Skeletal muscle tissue (tissue), 4 donors: ENCODE results near the gene USP46. TPM values are rescaled to one million over a fixed set of nuclear protein-coding genes. Genes with fewer than 3 reads are reported as not detected.

Experiments used
- H3K27ac ChIP-seq: one replicate; pipeline ENCODE4 v1.7.0; 2013; ENCODE audit warnings: mild to moderate bottlenecking, low read depth, low read length, inconsistent platforms
- H3K27me3 ChIP-seq, 3 donors: one replicate each; pipeline ENCODE4 v1.7.0; 2013; ENCODE audit warnings: low read length in 3 of 3; ENCODE audit not compliant: control insufficient read depth in 3 of 3, insufficient read depth in 3 of 3
- H3K36me3 ChIP-seq, 3 donors: one replicate each; pipeline ENCODE4 v1.7.0; 2013; ENCODE audit warnings: low read length in 3 of 3; ENCODE audit not compliant: control insufficient read depth in 3 of 3, insufficient read depth in 3 of 3
- H3K4me1 ChIP-seq, 3 donors: one replicate each; pipeline ENCODE4 v1.7.0; 2013; ENCODE audit warnings: low read length in 3 of 3, mild to moderate bottlenecking in 3 of 3; ENCODE audit not compliant: control insufficient read depth in 3 of 3, insufficient read depth in 3 of 3
- H3K4me3 ChIP-seq, 3 donors: one replicate each; pipeline ENCODE4 v1.7.0; 2013; ENCODE audit warnings: low read length in 3 of 3
- H3K9ac ChIP-seq, 3 donors: one replicate each; pipeline ENCODE4 v1.7.0; 2013; ENCODE audit warnings: low read length in 3 of 3, mild to moderate bottlenecking in 3 of 3, moderate library complexity in 2 of 3, low read depth in 1 of 3
- H3K9me3 ChIP-seq, 3 donors: one replicate each; pipeline ENCODE4 v1.7.0; 2013; ENCODE audit warnings: low read length in 3 of 3; ENCODE audit not compliant: control insufficient read depth in 3 of 3
- total RNA-seq: library from RNA; depleted of rRNA; stranded (reverse); fragments of >200 nt; gene quantifications from one replicate; pipeline ENCODE4 v1.2.3, GENCODE V29; 2014
- donor health status: Osteomylitis.

The USP46 gene
- total RNA-seq, 1 donor from 2014 or later: 16.7 TPM

- Histone ChIP-seq H3K27ac (no peak overlapping the region), H3K36me3 (peaks cover 9 to 30% (median 20%) of the 10 kb centered on the region in 3 donors), H3K9me3 (no peaks in the 10 kb centered on the region), H3K9ac (no peak overlapping the region), H3K4me1 (no peaks in the 10 kb centered on the region), H3K27me3 (no peaks in the 10 kb centered on the region), H3K4me3 (no peak overlapping the region)
These were observed 52.4 kb downstream of the USP46 start for GRCh38 chr4:52606726-52607125.

GRCh38 chr4:52606040-52606439 lies 53.1 kb downstream of the USP46 start:
- Histone ChIP-seq H3K9me3 (no peaks in the 10 kb centered on the region), H3K4me1 (no peaks in the 10 kb centered on the region), H3K36me3 (peaks cover 11 to 33% (median 21%) of the 10 kb centered on the region in 3 donors), H3K27ac (no peak overlapping the region), H3K9ac (no peak overlapping the region), H3K4me3 (no peak overlapping the region), H3K27me3 (no peaks in the 10 kb centered on the region)

GRCh38 chr4:52604215-52604614 lies 54.9 kb downstream of the USP46 start:
- Histone ChIP-seq H3K9me3 (no peaks in the 10 kb centered on the region), H3K36me3 (peaks cover 9 to 29% (median 17%) of the 10 kb centered on the region in 3 donors), H3K4me3 (no peak overlapping the region), H3K27ac (no peak overlapping the region), H3K27me3 (no peaks in the 10 kb centered on the region), H3K9ac (no peak overlapping the region), H3K4me1 (peaks cover 0 to 3% (median 3%) of the 10 kb centered on the region in 3 donors)

- Histone ChIP-seq H3K4me1 (peaks cover 0 to 3% (median 3%) of the 10 kb centered on the region in 3 donors), H3K9me3 (no peaks in the 10 kb centered on the region), H3K27me3 (no peaks in the 10 kb centered on the region), H3K9ac (no peak overlapping the region), H3K36me3 (peaks cover 16 to 40% (median 23%) of the 10 kb centered on the region in 3 donors), H3K4me3 (no peak overlapping the region), H3K27ac (no peak overlapping the region)
These were observed 58.8 kb downstream of the USP46 start for GRCh38 chr4:52600275-52600674.

- no peak overlapping the region for H3K4me3 ChIP-seq
- H3K27me3 ChIP-seq: no peaks in the 10 kb centered on the region
- H3K36me3 ChIP-seq: peaks cover 11 to 26% (median 14%) of the 10 kb centered on the region in 3 donors
- H3K9me3 ChIP-seq: no peaks in the 10 kb centered on the region
- no peaks in the 10 kb centered on the region for H3K4me1 ChIP-seq
- H3K9ac ChIP-seq: no peak overlapping the region
- H3K27ac ChIP-seq: no peak overlapping the region
These were observed 64.1 kb downstream of the USP46 start for GRCh38 chr4:52595001-52595400.

- H3K27me3 ChIP-seq: no peaks in the 10 kb centered on the region
- peaks cover 10 to 13% (median 13%) of the 10 kb centered on the region in 3 donors for H3K36me3 ChIP-seq
- no peak overlapping the region for H3K9ac ChIP-seq
- H3K4me3 ChIP-seq: no peak overlapping the region
- no peaks in the 10 kb centered on the region for H3K9me3 ChIP-seq
- no peak overlapping the region for H3K27ac ChIP-seq
- H3K4me1 ChIP-seq: no peaks in the 10 kb centered on the region
These were observed 66.8 kb downstream of the USP46 start for GRCh38 chr4:52592287-52592686.

GRCh38 chr4:52588771-52589591 lies 70.1 kb downstream of the USP46 start:
- no peaks in the 10 kb centered on the region for H3K9me3 ChIP-seq
- H3K9ac ChIP-seq: peak overlapping the region in 1 of 3 donors; percentile 3

GRCh38 chr4:52588097-52588496 lies 71.0 kb downstream of the USP46 start:
- Histone ChIP-seq H3K9me3 (no peaks in the 10 kb centered on the region), H3K27ac (no peak overlapping the region), H3K9ac (no peak overlapping the region), H3K36me3 (peaks cover 0 to 2% (median 0%) of the 10 kb centered on the region in 3 donors), H3K4me1 (no peaks in the 10 kb centered on the region), H3K27me3 (no peaks in the 10 kb centered on the region), H3K4me3 (no peak overlapping the region)

More at GRCh38 chr4:52588771-52589591, 70.1 kb downstream of the USP46 start:
- peaks cover 0 to 2% (median 0%) of the 10 kb centered on the region in 3 donors for H3K36me3 ChIP-seq
- H3K27me3 ChIP-seq: no peaks in the 10 kb centered on the region
- H3K27ac ChIP-seq: no peak overlapping the region
- no peak overlapping the region for H3K4me3 ChIP-seq
- H3K4me1 ChIP-seq: no peaks in the 10 kb centered on the region

GRCh38 chr4:52586069-52586468 lies 73.0 kb downstream of the USP46 start:
- Histone ChIP-seq H3K4me3 (no peak overlapping the region), H3K27me3 (no peaks in the 10 kb centered on the region), H3K27ac (no peak overlapping the region), H3K4me1 (no peaks in the 10 kb centered on the region), H3K9me3 (no peaks in the 10 kb centered on the region), H3K36me3 (peaks cover 0 to 2% (median 0%) of the 10 kb centered on the region in 3 donors), H3K9ac (no peak overlapping the region)

GRCh38 chr4:52585379-52585778 lies 73.7 kb downstream of the USP46 start:
- Histone ChIP-seq H3K27ac (no peak overlapping the region), H3K27me3 (no peaks in the 10 kb centered on the region), H3K9ac (no peak overlapping the region), H3K9me3 (no peaks in the 10 kb centered on the region), H3K4me1 (no peaks in the 10 kb centered on the region), H3K36me3 (peaks cover 0 to 2% (median 0%) of the 10 kb centered on the region in 3 donors), H3K4me3 (no peak overlapping the region)
